Left ventricle myocardium inferior (tissue), 1 donor: ENCODE measurements around the gene ERC1. TPM values are rescaled to one million over a fixed set of nuclear protein-coding genes. Genes with fewer than 3 reads are reported as not detected.

ENCODE experiments used
- DNase-seq: peaks from one replicate; pipeline ENCODE4 v3.0.0-alpha.2; 2020
- H3K27ac ChIP-seq: fragments of 200-600 bp; replicated peaks from 2 replicates; pipeline ENCODE4 v1.8.0; 2021
- H3K27me3 ChIP-seq: fragments of 200-600 bp; 2 replicates; pipeline ENCODE4 v1.8.0; 2021; ENCODE audit warnings: low read depth
- H3K36me3 ChIP-seq: fragments of 200-600 bp; 2 replicates; pipeline ENCODE4 v1.8.0; 2021
- H3K4me1 ChIP-seq: fragments of 200-600 bp; 2 replicates; pipeline ENCODE4 v1.8.0; 2021
- H3K4me3 ChIP-seq: fragments of 200-600 bp; 2 replicates; pipeline ENCODE4 v1.8.0; 2021; ENCODE audit warnings: mild to moderate bottlenecking, moderate library complexity
- H3K9me3 ChIP-seq: fragments of 200-600 bp; replicated peaks from 2 replicates; pipeline ENCODE4 v1.8.0; 2021
- CTCF ChIP-seq: fragments of 200-600 bp; IDR thresholded peaks from 2 replicates; pipeline ENCODE4 v1.8.0; 2021; ENCODE audit warnings: antibody characterized with exemption, mild to moderate bottlenecking, borderline replicate concordance
- intact Hi-C: fragments of 100-400 bp; cut with micrococcal nuclease; formaldehyde crosslinking; loops from one replicate; pipeline ENCODE4 v1.11.0; 2022
- total RNA-seq: library from RNA; stranded (reverse); fragmentation: NEBNext Ultra II Directional; extraction: Animal tissue kit (Norgen Biotek cat#: 25700); gene quantifications from one replicate; pipeline ENCODE4 v1.2.1, GENCODE V29; 2021
- donor health status: DM: no; HTN: yes; CAD: no; lungs with severe emphysema.

ERC1 gene
- total RNA-seq, 1 donor from 2014 or later, result 50.8 TPM

DNA sequence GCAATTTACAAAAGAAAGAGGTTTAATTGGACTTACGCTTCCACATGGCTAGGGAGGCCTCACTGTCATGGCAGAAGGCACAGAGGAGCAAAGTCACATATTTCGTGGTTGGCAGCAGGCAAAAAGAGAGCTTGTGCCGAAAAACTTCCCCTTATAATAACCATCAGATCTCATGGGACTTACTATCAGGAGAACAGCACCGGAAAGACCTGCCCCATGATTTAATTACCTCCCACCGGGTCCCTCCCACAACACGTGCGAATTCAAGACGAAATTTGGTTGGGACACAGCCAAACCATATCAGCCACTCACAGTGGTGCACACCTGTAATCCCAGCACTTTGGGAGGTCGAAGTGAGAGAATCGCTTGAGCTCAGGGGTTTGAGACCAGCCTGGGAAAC lies 534.8 kb downstream of the ERC1 start:
- no peak for TF ChIP-seq CTCF
- peaks cover 69% of the 10 kb centered on the region for H3K27me3 ChIP-seq

GRCh38 chr12:1527789-1528188 lies 536.8 kb downstream of the ERC1 start:
- no peak for DNase-seq
- Histone ChIP-seq H3K4me3 (no peak overlapping the region), H3K36me3 (no peaks in the 10 kb centered on the region), H3K9me3 (no peaks in the 10 kb centered on the region), H3K27me3 (peaks cover 80% of the 10 kb centered on the region), H3K4me1 (peaks cover 17% of the 10 kb centered on the region), H3K27ac (no peak overlapping the region)
- no peak for TF ChIP-seq CTCF
- intact Hi-C loops, result no loop called here

More for the DNA sequence above, 534.8 kb downstream of the ERC1 start:
- intact Hi-C loops, result no loop called here
- Histone ChIP-seq H3K4me3 (no peak overlapping the region), H3K9me3 (no peaks in the 10 kb centered on the region), H3K27ac (no peak overlapping the region), H3K36me3 (no peaks in the 10 kb centered on the region), H3K4me1 (peaks cover 6% of the 10 kb centered on the region)
- no peak for DNase-seq

GRCh38 chr12:1528791-1529190 lies 537.8 kb downstream of the ERC1 start:
- peaks cover 17% of the 10 kb centered on the region for H3K4me1 ChIP-seq
- no peaks in the 10 kb centered on the region for H3K9me3 ChIP-seq
- no peak overlapping the region for H3K4me3 ChIP-seq
- DNase-seq, result no peak
- TF ChIP-seq CTCF, result no peak
- H3K27me3 ChIP-seq, result peaks cover 76% of the 10 kb centered on the region
- intact Hi-C loops, result no loop called here
- H3K36me3 ChIP-seq, result no peaks in the 10 kb centered on the region
- H3K27ac ChIP-seq, result no peak overlapping the region

DNA sequence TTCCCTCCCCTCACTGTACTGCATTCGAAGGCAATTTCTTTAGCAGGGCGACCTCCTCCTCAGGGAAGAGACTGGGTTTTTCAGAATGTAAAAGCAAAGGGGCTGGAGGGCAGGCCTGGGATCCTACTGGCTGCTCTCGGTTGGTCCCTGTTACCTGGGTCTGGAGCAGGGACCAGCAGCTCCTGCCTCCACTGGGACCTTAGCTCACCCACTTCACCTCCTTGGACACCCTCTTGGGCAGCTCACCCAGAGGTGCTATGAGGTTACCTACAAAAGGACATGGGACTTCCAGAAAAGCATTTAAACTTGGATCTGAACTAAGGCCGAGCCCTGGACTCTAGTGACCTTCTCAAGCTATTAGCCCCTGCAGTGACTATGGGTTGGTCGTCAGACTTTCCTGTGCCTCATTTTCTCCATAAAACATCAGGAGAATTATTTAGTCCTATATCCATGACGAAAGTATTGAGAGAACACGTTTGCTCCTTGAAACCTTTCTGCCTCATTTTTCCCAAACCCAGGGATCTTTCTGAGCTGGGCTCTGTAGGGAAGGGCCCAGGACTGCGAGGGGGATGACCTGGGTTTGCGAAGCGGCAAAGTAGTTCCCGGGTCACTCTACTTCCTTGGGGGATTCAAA lies 538.3 kb downstream of the ERC1 start:
- intact Hi-C loops, result no loop called here
- no peak for DNase-seq
- Histone ChIP-seq H3K27me3 (peaks cover 71% of the 10 kb centered on the region), H3K27ac (no peak overlapping the region), H3K9me3 (no peaks in the 10 kb centered on the region), H3K4me3 (peak overlapping the region; percentile 71), H3K4me1 (peaks cover 17% of the 10 kb centered on the region), H3K36me3 (no peaks in the 10 kb centered on the region)
- TF ChIP-seq CTCF, result no peak

- peaks cover 70% of the 10 kb centered on the region for H3K27me3 ChIP-seq
- peak overlapping the region; percentile 71 for H3K4me3 ChIP-seq
- no peak overlapping the region for H3K27ac ChIP-seq
- no peaks in the 10 kb centered on the region for H3K36me3 ChIP-seq
- peak; percentile 40 for DNase-seq
- no peaks in the 10 kb centered on the region for H3K9me3 ChIP-seq
- peaks cover 17% of the 10 kb centered on the region for H3K4me1 ChIP-seq
- TF ChIP-seq CTCF, result no peak
- intact Hi-C loops, result no loop called here
Measured at GRCh38 chr12:1529862-1530591, 539.0 kb downstream of the ERC1 start.
